MG63 (cell line): Measurements from ENCODE around the gene TIAM1. TPM values are rescaled to one million over a fixed set of nuclear protein-coding genes. Genes with fewer than 3 reads are reported as not detected.

Experiments
- DNase-seq: peaks from one replicate; pipeline ENCODE4 v3.0.0-alpha.2; 2020
- H3K27me3 ChIP-seq: fragments of 250-450 bp; sonication (Bioruptor Pico); 2 replicates; pipeline ENCODE4 v1.5.1; 2020; ENCODE audit warnings: mild to moderate bottlenecking, moderate library complexity
- H3K36me3 ChIP-seq: fragments of 250-450 bp; sonication (Bioruptor Pico); 2 replicates; pipeline ENCODE4 v1.5.1; 2020; ENCODE audit warnings: mild to moderate bottlenecking, moderate library complexity
- H3K4me3 ChIP-seq: fragments of 250-450 bp; sonication (Bioruptor Pico); 2 replicates; pipeline ENCODE4 v1.5.1; 2020; ENCODE audit warnings: mild to moderate bottlenecking, moderate library complexity
- H3K9me3 ChIP-seq: fragments of 250-450 bp; sonication (Bioruptor Pico); 2 replicates; pipeline ENCODE4 v1.5.1; 2020; ENCODE audit warnings: mild to moderate bottlenecking, moderate library complexity
- total RNA-seq: library from RNA; depleted of rRNA; stranded (reverse); fragments of >200 nt; shearing (Covaris generic); gene quantifications from 2 replicates; pipeline ENCODE4 v1.2.3, GENCODE V29; 2014; ENCODE audit warnings: low replicate concordance

Gene TIAM1
- total RNA-seq, 1 experiment from 2014 or later: 2.2 TPM

DNA sequence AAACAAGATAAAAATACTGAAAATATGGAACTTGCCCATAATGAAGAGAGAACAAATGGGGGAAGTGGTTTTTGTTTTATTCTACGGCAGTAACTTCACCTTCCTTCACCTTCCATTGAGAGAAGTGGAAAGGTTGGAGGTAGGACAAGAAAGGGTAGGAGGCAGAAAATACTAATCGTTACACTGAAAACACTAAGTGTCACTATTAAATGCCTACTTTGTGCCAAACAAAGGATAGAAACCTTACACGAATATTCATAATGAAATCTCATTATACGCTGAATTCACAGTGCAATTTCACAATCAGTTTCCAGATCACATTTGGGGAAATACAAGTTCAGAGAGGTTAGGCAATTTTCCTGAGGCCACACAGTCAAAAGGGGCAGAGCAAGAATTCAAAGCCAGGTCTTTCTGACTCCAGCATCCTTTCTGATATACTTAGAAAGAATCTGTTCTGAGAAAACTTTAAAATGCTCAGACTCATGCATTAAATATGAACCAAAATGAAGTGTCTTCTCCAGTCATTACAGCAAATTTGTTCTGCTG, 3.0 kb downstream of the TIAM1 start:
- Histone ChIP-seq H3K9me3 (no peaks in the 10 kb centered on the region), H3K36me3 (no peaks in the 10 kb centered on the region), H3K4me3 (no peak overlapping the region), H3K27me3 (peaks cover 3% of the 10 kb centered on the region; the same call in 1 of the 2 replicates)
- DNase-seq: no peak

DNA sequence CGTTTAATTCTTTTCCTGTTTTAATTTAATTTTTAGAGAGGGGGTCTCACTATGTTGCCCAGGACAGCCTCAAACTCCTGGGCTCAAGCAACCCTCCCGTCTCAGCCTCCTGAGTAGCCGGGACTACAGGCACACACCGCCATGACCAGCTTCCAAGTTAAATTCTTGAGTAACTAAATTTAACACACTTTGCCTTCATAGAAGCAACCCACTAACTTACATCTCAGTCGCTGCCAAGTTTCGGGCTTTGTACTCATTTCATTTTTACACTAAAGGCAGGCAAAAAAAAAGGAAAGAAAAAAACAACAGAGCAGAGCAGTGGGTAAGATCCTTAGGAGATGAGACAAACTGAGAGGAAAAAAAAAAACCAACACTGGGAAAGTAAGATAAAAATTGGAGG, 3.5 kb downstream of the TIAM1 start:
- DNase-seq: no peak
- no peak overlapping the region for H3K4me3 ChIP-seq
- peaks cover 3% of the 10 kb centered on the region; the same call in 1 of the 2 replicates for H3K27me3 ChIP-seq
- no peaks in the 10 kb centered on the region for H3K9me3 ChIP-seq
- H3K36me3 ChIP-seq: no peaks in the 10 kb centered on the region

DNA sequence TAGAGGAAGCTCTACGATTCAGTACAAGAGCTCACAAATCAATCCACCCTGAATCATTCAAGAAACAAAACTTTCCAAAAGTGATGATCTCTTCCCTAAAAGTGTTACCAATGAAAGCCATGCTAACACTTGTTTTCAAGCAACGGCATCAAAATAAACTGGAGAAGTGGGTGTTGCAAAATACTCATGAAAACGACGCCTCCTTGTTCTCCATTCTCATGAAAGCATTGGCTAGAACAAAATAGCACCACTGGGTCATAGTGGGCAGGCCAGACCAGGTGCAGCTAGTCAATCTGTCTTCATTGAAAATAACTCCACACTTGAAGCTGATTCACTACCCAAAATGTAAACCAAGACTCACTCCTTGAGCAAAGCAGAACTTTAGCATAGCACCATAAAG, 4.3 kb downstream of the TIAM1 start:
- Histone ChIP-seq H3K4me3 (no peak overlapping the region), H3K36me3 (no peaks in the 10 kb centered on the region), H3K27me3 (peaks cover 3% of the 10 kb centered on the region; the same call in 1 of the 2 replicates), H3K9me3 (no peaks in the 10 kb centered on the region)
- no peak for DNase-seq

DNA sequence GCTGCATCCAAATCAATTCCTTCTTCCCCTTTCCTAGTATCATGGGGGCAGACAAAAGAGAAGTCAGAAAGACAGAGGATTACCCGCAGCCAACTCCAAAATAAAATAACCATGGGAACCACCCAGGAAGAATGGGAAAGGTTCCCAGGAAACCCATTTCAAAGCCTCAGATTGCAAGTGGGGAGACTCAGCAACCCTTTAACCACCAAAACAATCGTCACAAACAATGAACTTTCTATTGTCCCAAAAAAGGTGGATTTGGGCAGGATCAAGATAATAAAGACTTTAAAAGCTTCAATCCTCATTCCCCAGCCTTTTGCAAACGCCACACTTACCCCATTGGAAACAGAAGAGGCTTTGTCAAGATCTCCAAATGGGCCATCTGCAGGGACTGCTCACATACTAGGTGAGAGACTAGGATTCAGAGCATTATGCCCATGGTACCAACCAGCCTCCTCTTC, 5.1 kb downstream of the TIAM1 start:
- no peak overlapping the region for H3K4me3 ChIP-seq

DNA sequence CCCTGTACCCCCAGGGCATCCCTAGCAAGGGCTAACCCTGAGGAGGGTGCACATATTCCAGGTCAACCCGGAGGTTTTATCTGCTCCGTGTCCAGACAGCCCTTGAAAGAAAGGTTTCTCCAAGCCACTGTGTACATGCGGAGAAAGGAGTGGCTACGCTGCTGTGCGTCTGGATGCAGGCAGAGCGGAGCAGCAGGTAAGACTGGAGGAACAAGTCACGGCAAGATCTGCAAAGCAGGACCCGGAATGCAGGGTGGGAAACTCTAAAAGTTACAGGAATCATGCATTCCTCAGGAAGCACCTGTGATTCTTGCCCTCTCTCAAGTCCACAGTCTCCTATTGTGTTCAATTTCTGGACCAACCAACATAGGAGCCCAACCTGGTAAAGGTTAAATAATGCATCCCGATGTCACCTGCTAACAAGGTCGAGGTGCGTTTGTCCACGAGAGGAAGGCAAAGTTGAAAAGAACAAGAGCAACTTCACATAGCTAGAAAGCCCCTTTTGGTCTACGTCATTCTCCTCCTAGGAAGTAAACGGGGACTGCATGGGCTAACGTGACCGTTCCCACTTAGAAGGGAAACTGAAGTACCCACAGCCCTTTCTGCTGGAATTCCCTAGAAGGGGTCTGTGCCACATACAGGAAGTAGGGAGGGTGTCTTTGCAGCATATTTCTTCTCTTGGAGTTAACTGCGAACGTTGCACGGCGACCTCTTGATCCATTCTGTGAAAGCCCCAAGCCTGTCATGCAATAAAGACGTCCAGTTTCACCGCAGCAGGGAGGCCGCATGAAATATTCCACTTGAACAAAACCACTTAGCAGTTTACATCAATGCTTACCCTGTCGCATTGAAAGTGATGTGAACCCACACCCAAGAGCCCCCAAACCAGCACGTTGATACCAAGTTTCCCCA, 5.8 kb downstream of the TIAM1 start:
- no peak for DNase-seq
- Histone ChIP-seq H3K27me3 (peaks cover 3% of the 10 kb centered on the region; the same call in 1 of the 2 replicates), H3K36me3 (no peaks in the 10 kb centered on the region), H3K9me3 (no peaks in the 10 kb centered on the region), H3K4me3 (no peak overlapping the region)

More for the DNA sequence above, 5.1 kb downstream of the TIAM1 start:
- no peak for DNase-seq
- Histone ChIP-seq H3K36me3 (no peaks in the 10 kb centered on the region), H3K9me3 (no peaks in the 10 kb centered on the region), H3K27me3 (peaks cover 3% of the 10 kb centered on the region; the same call in 1 of the 2 replicates)

GRCh38 chr21:31337086-31337485, 7.0 kb downstream of the TIAM1 start:
- H3K27me3 ChIP-seq: no peaks in the 10 kb centered on the region
- H3K4me3 ChIP-seq: no peak overlapping the region
- H3K36me3 ChIP-seq: no peaks in the 10 kb centered on the region
- DNase-seq: no peak
- no peaks in the 10 kb centered on the region for H3K9me3 ChIP-seq

- DNase-seq: no peak
- Histone ChIP-seq H3K27me3 (no peaks in the 10 kb centered on the region), H3K4me3 (no peak overlapping the region), H3K9me3 (no peaks in the 10 kb centered on the region), H3K36me3 (no peaks in the 10 kb centered on the region)
Measured at GRCh38 chr21:31336739-31337040, 7.4 kb downstream of the TIAM1 start.

GRCh38 chr21:31335957-31336738, 7.9 kb downstream of the TIAM1 start:
- peak; percentile 77 for DNase-seq
- no peaks in the 10 kb centered on the region for H3K36me3 ChIP-seq
- no peaks in the 10 kb centered on the region for H3K27me3 ChIP-seq
- H3K4me3 ChIP-seq: no peak overlapping the region
- H3K9me3 ChIP-seq: no peaks in the 10 kb centered on the region

- no peak for DNase-seq
- no peak overlapping the region for H3K4me3 ChIP-seq
- H3K36me3 ChIP-seq: no peaks in the 10 kb centered on the region
- H3K27me3 ChIP-seq: no peaks in the 10 kb centered on the region
- H3K9me3 ChIP-seq: no peaks in the 10 kb centered on the region
Measured at GRCh38 chr21:31334648-31335121, 9.4 kb downstream of the TIAM1 start.

- no peak for DNase-seq
- Histone ChIP-seq H3K36me3 (no peaks in the 10 kb centered on the region), H3K4me3 (no peak overlapping the region), H3K27me3 (no peaks in the 10 kb centered on the region), H3K9me3 (no peaks in the 10 kb centered on the region)
Measured at GRCh38 chr21:31332525-31332924, 11.5 kb downstream of the TIAM1 start.

GRCh38 chr21:31331231-31331630, 12.8 kb downstream of the TIAM1 start:
- Histone ChIP-seq H3K27me3 (no peaks in the 10 kb centered on the region), H3K9me3 (no peaks in the 10 kb centered on the region), H3K4me3 (no peak overlapping the region), H3K36me3 (no peaks in the 10 kb centered on the region)
- DNase-seq: no peak

DNA sequence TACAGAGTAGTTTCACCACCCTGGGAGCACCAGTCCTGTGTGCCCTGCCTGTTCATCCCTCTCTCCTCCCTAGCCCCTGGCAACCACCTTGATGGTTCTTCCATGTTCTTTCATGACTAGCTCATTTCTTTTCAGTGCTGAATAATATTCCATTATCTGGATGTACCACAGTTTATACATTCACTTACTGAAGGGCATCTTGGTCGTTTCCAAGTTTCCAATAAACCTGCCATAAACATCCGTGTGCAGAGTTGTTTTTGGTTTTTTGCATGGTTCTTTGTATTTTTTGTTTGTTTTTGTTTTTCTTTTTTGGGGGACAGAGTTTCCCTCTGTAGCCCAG, 13.9 kb downstream of the TIAM1 start:
- Histone ChIP-seq H3K36me3 (no peaks in the 10 kb centered on the region), H3K27me3 (no peaks in the 10 kb centered on the region), H3K9me3 (no peaks in the 10 kb centered on the region), H3K4me3 (no peak overlapping the region)
- no peak for DNase-seq

- H3K9me3 ChIP-seq: no peaks in the 10 kb centered on the region
- H3K4me3 ChIP-seq: no peak overlapping the region
- no peak for DNase-seq
- H3K27me3 ChIP-seq: no peaks in the 10 kb centered on the region
- H3K36me3 ChIP-seq: no peaks in the 10 kb centered on the region
Measured at GRCh38 chr21:31329456-31330143, 14.5 kb downstream of the TIAM1 start.

GRCh38 chr21:31326522-31327242, 17.4 kb downstream of the TIAM1 start:
- peak; percentile 25 for DNase-seq

DNA sequence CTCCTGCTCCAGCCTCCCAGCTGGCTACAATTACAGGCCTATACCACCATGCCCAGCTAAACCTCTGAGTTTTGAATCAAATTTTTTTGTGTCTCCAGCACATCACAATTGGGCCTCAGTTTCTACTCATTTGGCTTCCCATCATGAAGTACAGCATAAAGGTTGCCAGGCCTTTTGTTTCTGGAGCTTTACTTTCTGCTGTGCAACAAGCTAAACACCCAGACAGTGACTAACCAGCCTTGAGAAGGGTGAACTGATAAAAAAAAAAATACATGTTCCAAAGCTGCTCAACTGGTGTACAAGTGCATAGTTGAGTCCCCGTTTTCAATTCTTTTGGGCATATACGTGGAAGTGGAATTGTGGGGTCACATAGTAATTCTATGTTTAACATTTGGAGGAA, 25.1 kb downstream of the TIAM1 start:
- Histone ChIP-seq H3K27me3 (no peaks in the 10 kb centered on the region), H3K4me3 (no peak overlapping the region), H3K9me3 (no peaks in the 10 kb centered on the region), H3K36me3 (no peaks in the 10 kb centered on the region)
- DNase-seq: no peak

More at GRCh38 chr21:31326522-31327242, 17.4 kb downstream of the TIAM1 start:
- Histone ChIP-seq H3K4me3 (no peak overlapping the region), H3K36me3 (no peaks in the 10 kb centered on the region), H3K9me3 (no peaks in the 10 kb centered on the region), H3K27me3 (no peaks in the 10 kb centered on the region)

GRCh38 chr21:31317688-31318087, 26.4 kb downstream of the TIAM1 start:
- H3K27me3 ChIP-seq: no peaks in the 10 kb centered on the region
- no peak for DNase-seq
- H3K4me3 ChIP-seq: no peak overlapping the region
- H3K9me3 ChIP-seq: no peaks in the 10 kb centered on the region
- no peaks in the 10 kb centered on the region for H3K36me3 ChIP-seq
